ENCODE data around the gene ERC1. TPM values are rescaled to one million over a fixed set of nuclear protein-coding genes. Genes with fewer than 3 reads are reported as not detected.

The ERC1 gene
- total RNA-seq, 1 donor from 2014 or later = 79.5 TPM

DNA sequence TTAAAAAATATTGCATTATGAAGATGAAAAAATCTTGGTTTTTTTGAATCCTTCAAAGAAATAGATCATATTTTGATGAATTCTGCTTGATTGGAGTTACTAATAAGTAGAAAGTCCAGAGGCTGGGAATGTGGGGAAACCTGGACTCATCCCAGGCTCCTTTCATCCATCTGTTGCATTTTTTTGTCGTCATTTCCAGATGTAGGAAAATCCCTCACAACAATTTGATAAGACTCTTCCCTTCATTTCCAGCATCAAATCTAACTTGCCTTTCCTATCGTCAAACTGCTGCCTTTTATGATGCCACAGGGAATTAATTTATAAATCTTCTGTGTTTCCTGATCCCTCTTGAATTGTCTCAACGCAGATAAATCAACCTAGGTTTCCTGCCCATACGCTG is 391.8 kb downstream of the ERC1 start:
- no peak overlapping the region for H3K27ac Mint-ChIP-seq (ENCODE audit: unreplicated experiment)
- DNase-seq (ENCODE audit: extremely low spot score, unreplicated experiment) = no peak

DNA sequence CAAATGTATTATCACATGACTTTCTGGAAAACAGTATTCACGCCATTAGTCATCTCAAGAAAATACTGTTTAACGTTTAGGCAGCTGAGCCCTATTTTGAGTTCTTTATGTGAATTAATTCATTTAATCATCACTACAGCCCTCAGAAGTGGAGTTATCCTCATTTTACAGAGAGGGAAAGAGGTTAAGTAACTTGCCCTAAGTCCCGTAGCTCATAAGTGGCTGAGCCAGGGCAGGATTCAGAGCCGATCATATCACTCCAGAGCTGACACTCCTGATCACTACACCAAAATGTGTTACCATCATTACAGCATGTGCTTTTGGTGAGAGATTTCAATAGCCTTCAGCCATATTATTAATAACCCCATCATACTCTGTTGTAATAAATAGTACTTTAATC is 392.7 kb downstream of the ERC1 start:
- Mint-ChIP-seq H3K9me3 (ENCODE audit: unreplicated experiment) (no peaks in the 10 kb centered on the region), H3K27ac (ENCODE audit: unreplicated experiment) (no peak overlapping the region), H3K27me3 (ENCODE audit: unreplicated experiment) (no peaks in the 10 kb centered on the region), H3K36me3 (ENCODE audit: unreplicated experiment) (peaks cover 17% of the 10 kb centered on the region), H3K4me3 (ENCODE audit: unreplicated experiment) (no peak overlapping the region), H3K4me1 (ENCODE audit: unreplicated experiment) (no peaks in the 10 kb centered on the region)
- TF ChIP-seq, protein P1, sequence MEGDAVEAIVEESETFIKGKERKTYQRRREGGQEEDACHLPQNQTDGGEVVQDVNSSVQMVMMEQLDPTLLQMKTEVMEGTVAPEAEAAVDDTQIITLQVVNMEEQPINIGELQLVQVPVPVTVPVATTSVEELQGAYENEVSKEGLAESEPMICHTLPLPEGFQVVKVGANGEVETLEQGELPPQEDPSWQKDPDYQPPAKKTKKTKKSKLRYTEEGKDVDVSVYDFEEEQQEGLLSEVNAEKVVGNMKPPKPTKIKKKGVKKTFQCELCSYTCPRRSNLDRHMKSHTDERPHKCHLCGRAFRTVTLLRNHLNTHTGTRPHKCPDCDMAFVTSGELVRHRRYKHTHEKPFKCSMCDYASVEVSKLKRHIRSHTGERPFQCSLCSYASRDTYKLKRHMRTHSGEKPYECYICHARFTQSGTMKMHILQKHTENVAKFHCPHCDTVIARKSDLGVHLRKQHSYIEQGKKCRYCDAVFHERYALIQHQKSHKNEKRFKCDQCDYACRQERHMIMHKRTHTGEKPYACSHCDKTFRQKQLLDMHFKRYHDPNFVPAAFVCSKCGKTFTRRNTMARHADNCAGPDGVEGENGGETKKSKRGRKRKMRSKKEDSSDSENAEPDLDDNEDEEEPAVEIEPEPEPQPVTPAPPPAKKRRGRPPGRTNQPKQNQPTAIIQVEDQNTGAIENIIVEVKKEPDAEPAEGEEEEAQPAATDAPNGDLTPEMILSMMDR (IDR thresholded peaks at IDR 0.05) = no peak
- no peak for DNase-seq (ENCODE audit: extremely low spot score, unreplicated experiment)

More for the DNA sequence above, 391.8 kb downstream of the ERC1 start:
- H3K27me3 Mint-ChIP-seq (ENCODE audit: unreplicated experiment) = no peaks in the 10 kb centered on the region
- TF ChIP-seq, protein P1 (IDR thresholded peaks at IDR 0.05) = no peak
- H3K4me3 Mint-ChIP-seq (ENCODE audit: unreplicated experiment) = no peak overlapping the region
- H3K36me3 Mint-ChIP-seq (ENCODE audit: unreplicated experiment) = peaks cover 16% of the 10 kb centered on the region
- H3K4me1 Mint-ChIP-seq (ENCODE audit: unreplicated experiment) = no peaks in the 10 kb centered on the region
- no peaks in the 10 kb centered on the region for H3K9me3 Mint-ChIP-seq (ENCODE audit: unreplicated experiment)

DNA sequence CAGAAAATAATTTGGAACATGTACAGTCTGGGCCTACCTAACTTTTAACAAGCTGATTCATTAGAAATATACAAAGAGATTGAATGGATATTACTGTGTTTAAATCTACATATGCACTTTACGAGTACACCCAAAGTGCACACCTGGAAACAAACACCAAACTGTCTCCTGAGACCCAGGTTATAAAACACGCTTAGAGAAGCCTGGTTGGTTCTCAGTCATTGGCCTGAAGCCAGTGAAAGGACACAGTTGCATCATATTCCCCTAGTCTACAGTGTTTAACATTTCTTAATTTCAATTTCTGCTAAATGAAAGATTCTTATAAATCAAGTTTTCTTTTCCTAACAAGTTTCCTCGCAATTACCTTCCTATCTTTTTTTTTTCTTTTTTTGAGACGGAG is 393.9 kb downstream of the ERC1 start:
- no peak overlapping the region for H3K4me3 Mint-ChIP-seq (ENCODE audit: unreplicated experiment)
- no peaks in the 10 kb centered on the region for H3K4me1 Mint-ChIP-seq (ENCODE audit: unreplicated experiment)
- no peak for DNase-seq (ENCODE audit: extremely low spot score, unreplicated experiment)
- H3K27me3 Mint-ChIP-seq (ENCODE audit: unreplicated experiment) = no peaks in the 10 kb centered on the region
- H3K27ac Mint-ChIP-seq (ENCODE audit: unreplicated experiment) = no peak overlapping the region
- TF ChIP-seq, protein P1 (IDR thresholded peaks at IDR 0.05) = no peak
- H3K36me3 Mint-ChIP-seq (ENCODE audit: unreplicated experiment) = peaks cover 17% of the 10 kb centered on the region
- H3K9me3 Mint-ChIP-seq (ENCODE audit: unreplicated experiment) = no peaks in the 10 kb centered on the region

DNA sequence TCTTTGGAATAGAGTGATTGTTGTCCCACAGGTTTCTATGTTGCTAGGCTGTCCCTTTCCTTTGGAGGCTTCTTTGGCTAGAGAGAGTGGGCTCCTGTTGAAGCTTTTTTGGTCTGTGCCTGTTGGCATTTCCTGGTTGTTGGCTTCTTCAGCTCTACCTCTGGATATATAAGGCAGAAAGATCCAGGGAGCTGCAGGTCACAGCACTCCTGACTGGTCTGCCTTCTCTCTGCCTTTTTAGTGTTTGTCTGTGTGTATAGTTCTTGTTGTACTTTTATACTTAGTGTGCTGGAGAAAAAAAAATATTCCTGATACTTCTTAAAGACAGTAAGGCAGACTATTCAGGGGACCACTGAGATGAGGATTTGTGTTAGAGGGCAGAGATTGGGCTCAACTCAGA is 400.7 kb downstream of the ERC1 start:
- TF ChIP-seq, protein P1 (IDR thresholded peaks at IDR 0.05) = no peak
- Mint-ChIP-seq H3K27me3 (ENCODE audit: unreplicated experiment) (no peaks in the 10 kb centered on the region), H3K27ac (ENCODE audit: unreplicated experiment) (no peak overlapping the region), H3K4me3 (ENCODE audit: unreplicated experiment) (no peak overlapping the region), H3K4me1 (ENCODE audit: unreplicated experiment) (no peaks in the 10 kb centered on the region), H3K36me3 (ENCODE audit: unreplicated experiment) (peaks cover 18% of the 10 kb centered on the region), H3K9me3 (ENCODE audit: unreplicated experiment) (peaks cover 4% of the 10 kb centered on the region)
- no peak for DNase-seq (ENCODE audit: extremely low spot score, unreplicated experiment)

DNA sequence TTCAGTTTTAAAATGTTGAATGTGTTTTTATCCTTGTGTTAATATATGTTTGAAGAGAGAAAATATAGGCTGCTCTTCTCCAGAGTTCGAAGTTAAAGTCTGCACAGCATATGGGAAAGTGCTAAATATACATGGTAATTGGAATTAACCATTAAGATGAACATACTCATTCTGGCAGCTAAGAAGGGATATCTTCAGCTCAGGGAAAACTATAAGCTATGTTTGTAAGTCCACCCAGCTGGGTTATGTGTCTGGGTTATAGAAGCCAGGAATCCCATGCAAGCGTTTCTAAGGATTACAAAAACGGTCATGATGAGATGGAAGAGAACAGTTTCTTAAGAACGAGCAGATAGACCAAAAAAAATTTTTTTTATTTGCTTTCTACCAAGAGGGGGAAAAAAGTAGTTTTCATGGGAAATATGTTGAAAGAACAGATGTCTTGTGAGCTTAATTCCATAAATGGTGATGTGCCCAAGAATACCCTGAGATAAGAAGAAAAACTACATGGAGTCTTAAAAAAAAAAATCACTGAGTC is 404.5 kb downstream of the ERC1 start:
- peaks cover 8% of the 10 kb centered on the region for H3K36me3 Mint-ChIP-seq (ENCODE audit: unreplicated experiment)
- no peak overlapping the region for H3K4me3 Mint-ChIP-seq (ENCODE audit: unreplicated experiment)
- no peak overlapping the region for H3K27ac Mint-ChIP-seq (ENCODE audit: unreplicated experiment)
- DNase-seq (ENCODE audit: extremely low spot score, unreplicated experiment) = no peak
- TF ChIP-seq, protein P1 (IDR thresholded peaks at IDR 0.05) = no peak
- H3K4me1 Mint-ChIP-seq (ENCODE audit: unreplicated experiment) = no peaks in the 10 kb centered on the region
- H3K27me3 Mint-ChIP-seq (ENCODE audit: unreplicated experiment) = no peaks in the 10 kb centered on the region
- peaks cover 4% of the 10 kb centered on the region for H3K9me3 Mint-ChIP-seq (ENCODE audit: unreplicated experiment)
